CD4-positive, alpha-beta T cell treated with Interleukin-15 for 1 hour (primary cell): ENCODE results near the gene EFHD2.
A peak's percentile ranks its signal among the peaks of the same experiment; 100 is the strongest.
"Not testable (repeated sequence)": the region's sequence is repeated elsewhere in the genome, so short reads cannot be mapped to it uniquely, and the experiment has no call there.

Experiments used
- DNase-seq: peaks from one replicate; pipeline ENCODE4 v3.0.0-alpha.2; 2020

EFHD2 gene

DNA sequence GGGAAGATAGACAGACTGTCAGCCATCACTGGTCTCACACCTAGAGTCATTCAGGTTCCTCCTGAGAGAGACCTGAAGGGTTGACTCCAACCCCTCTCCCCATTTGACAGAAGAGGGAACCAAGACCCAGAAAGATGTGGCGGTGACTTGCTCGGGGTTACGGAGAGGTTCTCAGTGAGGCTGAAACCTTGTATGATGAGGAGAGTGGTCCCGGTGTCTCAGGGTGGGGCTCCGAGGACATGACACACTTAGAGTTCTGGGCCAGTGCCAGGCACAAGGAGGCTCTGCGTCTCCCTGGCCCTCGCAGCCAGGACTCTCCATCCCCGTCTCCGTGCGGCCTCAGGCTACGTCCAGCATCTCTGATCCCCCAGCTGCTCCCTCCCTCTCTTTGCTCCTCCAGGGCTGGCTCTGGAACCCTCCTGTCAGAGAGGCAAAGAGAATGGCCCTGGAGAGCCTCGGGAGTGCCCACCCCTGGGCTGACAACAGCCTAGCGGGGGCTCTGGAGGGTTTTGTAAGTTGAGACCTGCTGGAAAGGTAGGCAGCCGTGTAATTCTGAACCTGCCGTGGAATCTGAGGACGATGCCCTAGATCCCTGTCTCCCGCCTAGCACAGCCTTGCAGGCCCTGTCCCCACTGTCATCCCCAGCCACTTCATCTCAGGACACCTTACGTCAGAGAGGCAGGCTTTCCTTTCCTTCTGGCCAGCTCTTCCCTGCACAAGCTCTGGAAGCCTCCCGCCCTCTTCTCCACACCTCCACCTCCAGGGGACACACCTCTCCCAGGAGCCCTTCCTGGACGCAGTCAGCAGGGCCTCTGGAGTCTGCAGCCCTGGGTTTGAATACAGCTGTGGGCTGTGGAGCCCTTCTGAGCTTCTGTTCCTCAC, 4.1 kb downstream of the EFHD2 start:
- no peak for DNase-seq

DNA sequence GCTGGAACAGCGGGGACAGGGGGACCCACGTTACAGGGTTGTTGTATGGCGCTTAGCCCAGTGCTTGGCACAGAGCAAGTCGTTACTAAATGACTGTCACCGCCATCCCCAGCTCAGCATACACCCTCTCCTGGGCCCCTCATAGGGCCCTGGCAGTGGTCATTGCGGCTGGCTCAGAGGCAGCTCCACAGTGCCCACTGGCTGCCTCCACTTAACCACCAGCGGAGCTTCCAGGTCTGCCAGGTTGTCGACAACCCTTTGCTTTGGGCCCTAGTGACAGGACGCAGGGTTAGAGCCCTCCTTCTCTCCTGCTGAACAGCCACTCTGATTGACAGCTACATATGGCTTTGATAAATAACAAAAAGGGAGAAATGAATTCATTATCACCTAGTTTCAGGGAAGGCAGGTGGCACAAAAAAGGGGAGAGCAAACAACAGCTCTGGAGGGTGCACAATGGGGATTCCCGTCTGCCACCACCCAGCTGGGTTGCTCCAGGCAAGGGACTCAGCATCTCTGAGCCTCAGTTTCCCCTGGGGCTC, 4.8 kb downstream of the EFHD2 start:
- no peak for DNase-seq

GRCh38 chr1:15417059-15417934, 7.6 kb downstream of the EFHD2 start:
- peak; percentile 78 for DNase-seq

DNA sequence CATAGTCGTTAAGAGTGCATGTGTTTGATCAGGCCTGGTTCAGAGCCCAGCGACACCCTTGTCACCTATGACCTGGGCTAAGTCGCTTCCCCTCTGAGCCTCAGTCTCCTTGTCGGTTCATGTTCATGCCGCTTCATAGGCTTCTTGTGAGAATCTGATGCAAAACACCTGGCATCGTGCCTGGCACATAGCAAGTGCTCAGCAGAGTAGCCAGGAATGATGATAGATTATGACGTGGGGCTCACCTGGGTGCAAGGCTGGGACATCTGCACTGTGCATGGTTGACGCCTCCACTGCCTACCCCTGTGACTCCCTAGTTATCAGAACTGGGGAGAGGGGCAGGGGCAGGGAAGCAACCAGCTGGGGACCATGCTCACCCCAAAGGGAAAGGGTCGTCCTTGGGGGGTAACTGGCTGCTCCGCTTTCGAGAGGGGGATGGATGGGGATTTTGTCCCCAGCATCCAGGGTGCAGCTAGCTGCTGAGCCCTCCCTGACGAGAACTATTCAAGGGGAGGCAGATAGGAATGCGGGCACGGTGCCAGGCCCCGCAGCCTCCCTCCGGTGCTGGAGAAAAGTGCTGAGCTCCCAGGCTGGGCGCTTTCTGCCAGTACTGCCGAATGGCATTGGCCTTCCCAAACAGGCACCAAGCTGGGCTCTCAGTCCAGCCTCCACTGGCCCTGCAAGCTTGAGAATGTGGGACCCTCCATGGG, 9.3 kb downstream of the EFHD2 start:
- DNase-seq = no peak

- no peak for DNase-seq
Measured at GRCh38 chr1:15420853-15421465, 11.3 kb downstream of the EFHD2 start.

GRCh38 chr1:15422871-15423270, 13.2 kb downstream of the EFHD2 start:
- peak; percentile 15 for DNase-seq

DNA sequence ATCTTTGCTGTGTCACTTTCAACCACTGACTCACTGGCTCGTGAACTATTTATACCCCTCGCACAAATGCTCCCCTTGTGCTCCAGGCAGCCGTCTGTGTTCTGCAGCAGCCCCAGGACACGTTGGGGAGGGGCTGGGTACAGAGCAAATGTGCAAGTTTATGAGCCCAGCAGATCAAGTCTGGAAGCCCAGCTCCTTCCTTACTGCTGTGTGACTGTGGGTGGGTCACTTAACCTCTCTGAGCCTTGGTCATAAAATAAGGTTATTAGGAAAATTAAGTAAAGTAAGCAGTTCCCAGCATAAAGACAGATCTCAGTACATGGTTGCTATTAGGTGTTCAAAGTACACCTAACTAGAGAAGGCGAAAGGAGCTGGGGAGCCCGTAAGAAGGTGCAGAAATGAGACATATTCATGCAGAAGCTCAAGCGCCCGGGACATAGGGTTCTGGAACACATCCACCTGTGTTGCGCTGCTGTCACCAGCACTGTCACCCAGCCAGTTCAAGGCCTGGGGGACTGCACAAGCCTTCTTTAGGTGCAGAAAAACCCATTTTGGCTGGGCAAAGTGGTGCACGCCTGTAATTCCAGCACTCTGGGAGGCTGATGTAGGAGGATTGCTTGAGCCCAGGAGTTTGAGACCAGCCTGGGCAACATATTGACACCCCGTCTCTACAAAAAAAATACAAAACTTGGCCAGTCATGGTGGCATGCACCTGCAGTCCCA, 13.8 kb downstream of the EFHD2 start:
- no peak for DNase-seq

DNA sequence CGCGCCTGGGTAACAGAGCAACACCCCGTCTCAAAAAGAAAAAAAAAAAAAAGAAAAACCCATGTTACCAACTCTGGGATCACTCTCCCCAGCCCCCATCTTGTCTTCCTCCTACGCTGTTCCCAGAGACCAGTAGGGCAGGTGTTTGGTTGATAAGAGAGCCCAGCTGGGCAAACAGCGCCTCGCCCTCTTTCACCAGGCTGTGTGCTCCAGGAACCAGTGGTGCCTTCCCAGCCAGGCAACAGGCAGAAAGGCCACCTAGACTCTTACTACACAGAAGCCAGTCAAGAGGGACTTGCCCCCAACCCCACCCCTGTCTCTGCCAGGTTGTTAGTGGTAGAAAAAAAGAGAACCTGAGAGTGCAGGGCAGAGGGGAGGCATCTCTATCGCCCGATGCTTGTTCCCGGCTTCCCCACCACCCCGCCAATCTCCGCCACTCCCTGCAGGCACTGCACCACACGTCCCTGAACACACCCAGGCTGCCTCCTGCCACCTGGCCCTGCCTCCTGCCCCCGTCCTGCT, 14.5 kb downstream of the EFHD2 start:
- no peak for DNase-seq

DNA sequence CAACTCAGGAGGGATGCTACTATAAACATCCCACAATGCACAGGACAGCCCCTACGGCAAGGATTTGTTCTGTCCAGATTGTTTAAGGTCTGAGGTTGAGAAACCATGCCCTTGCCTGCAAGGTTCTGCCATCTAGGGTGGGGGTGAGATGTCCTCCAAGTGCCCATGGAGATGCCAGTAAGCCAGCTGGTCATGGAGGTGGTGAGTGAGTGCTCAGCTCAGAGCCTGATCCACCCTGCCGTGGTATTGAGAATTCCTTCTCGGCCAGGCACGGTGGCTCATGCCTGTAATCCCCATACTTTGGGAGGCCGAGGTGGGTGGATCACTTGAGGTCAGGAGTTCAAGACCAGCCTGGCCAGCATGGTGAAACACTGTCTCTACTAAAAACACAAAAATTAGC, 15.3 kb downstream of the EFHD2 start:
- no peak for DNase-seq

GRCh38 chr1:15425521-15425920, 15.8 kb downstream of the EFHD2 start:
- DNase-seq = no peak

DNA sequence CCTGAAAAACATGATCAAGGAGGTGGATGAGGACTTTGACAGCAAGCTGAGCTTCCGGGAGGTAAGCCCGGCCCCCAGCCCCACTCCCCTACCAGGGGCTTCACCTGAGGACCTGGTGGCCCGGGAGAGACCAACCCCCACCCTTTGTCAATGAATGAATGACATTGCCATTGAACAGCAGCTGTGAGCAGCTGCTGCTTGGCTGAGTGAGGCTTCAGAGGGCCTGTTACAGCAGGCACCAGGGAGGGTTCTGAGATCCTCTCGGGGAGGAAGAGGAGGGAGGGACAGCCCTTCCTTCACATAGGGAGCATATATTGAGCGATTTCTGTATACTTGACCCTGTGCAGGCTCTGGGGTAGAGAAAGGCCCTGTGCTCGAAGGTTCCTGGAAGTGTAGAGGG, 16.3 kb downstream of the EFHD2 start:
- no peak for DNase-seq

GRCh38 chr1:15426492-15427279, 17.0 kb downstream of the EFHD2 start:
- DNase-seq = no peak

- no peak for DNase-seq
Measured at GRCh38 chr1:15427280-15427666, 17.6 kb downstream of the EFHD2 start.

DNA sequence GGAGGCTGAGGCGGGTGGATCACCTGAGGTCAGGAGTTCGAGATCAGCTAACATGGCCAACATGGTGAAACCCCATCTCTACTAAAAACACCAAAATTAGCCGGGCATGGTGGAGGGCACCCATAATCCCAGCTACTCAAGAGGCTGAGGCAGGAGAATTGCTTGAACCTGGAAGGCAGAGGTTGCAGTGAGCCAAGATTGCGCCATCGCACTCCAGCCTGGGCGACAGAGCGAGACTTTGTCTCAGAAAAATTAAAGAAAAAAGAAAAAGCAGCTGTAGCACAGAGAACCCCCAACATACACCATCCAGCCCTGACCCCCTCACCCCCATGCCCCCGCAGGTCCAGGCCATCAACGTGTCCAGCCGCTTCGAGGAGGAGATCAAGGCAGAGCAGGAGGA, 18.6 kb downstream of the EFHD2 start:
- DNase-seq = not testable (repeated sequence)

DNA sequence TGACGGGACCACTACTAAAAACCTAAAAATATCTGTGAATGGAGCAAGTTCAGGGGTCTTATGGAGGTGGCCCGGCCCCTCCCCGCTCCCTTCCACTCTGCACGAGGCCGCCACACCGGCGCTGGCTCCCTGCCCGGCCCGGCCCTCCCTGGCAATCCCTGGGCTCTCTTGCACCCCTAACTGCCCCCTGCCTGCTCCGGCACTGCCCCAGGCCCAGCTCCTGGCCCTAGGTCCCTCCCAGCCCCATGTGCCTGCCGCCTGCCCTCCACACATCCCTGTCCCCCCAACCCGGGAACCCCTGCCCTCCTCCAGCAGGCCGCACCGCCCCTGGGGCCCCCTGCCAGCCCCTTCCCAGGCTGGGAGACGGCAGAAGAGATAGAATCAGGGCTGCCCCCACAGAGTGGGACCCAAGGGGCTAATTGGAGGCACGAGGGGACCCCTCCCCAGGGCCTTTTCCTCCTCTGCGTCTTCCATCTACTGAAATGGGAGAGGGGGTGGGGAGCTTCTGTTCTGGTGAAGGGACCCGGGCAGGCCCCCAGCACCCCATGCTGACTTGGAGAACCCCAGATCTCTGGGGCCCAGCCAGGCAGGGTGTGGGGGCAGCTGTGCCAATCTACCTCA, 19.2 kb downstream of the EFHD2 start:
- peak; percentile 15 for DNase-seq

DNA sequence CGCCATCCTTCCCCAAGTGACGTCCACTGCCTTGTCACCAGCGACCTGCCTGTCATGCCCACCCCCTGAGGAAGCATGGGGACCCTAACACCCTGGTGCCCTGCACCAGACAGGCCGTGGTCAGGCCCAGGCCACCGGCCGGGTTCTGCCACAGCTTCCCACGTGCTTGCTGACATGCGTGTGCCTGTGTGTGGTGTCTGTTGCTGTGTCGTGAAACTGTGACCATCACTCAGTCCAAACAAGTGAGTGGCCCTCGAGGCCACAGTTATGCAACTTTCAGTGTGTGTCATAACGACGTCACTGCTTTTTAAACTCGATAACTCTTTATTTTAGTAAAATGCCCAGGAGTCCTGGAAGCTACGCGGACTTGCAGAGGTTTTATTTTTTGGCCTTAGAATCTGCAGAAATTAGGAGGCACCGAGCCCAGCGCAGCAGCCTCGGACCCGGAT, 20.0 kb downstream of the EFHD2 start:
- DNase-seq = peak; percentile 54

DNA sequence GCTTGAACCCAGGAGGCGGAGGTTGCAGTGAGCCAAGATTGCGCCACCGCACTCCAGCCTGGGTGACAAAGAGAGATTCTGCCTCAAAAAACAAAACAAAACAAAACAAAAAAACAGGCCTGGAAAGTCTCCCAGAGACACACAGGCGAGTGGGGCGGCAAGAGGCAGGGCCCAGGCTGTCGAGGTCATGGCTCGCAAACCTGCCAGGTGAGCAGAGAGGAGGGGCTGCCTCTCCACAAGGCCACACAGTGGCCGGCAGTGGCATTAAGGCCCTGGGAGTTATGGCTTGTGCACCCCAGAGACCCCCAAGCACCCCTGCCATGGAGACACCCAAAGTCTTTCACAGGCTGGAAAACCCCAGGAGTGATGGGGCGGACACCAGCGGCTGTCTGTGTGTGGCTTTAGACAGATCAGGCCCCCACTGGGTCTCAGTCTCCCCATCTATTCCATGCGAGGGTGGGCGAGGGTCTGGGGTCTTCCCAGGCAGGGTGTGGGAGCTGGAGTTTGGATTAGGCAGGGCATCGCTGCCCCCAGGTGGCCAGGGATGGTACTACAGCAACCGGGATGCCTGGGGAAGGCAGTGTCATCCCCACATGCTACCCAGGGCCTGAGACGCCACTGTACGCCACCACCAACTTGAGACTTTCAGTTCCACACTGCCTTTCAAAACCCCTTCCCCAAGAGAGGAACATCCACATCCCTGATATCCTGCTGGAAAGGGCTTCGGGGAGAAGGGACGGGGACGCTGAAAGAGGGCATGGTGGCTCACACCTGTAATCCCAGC, 21.3 kb downstream of the EFHD2 start:
- peak; percentile 66 for DNase-seq

DNA sequence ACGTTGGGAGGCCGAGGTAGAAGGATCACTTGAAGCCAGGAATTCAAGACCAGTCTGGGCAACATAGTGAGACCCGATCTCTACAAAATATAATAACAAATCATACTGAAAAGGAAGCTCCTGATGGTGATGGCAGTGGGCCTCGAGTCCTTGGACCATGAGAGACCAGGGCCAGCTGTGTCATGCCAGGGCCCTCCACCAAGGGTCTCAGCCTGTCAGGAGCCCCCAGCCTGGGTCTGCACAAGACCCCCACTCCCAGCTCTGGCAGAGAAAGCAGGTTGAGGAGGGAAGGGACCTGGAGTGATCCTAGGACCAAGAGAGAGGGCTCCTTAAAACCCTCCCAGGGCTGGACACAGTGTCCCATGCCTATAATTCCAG, 21.9 kb downstream of the EFHD2 start:
- DNase-seq = peak; percentile 16

GRCh38 chr1:15432324-15432723, 22.6 kb downstream of the EFHD2 start:
- DNase-seq = peak; percentile 16
